ENCODE results near the gene GTF2E1. TPM values are rescaled to one million over a fixed set of nuclear protein-coding genes. Genes with fewer than 3 reads are reported as not detected.

GTF2E1 gene
- total RNA-seq, 1 experiment from 2014 or later = 21.5 TPM

- ChIA-PET RAD21 (ENCODE audit: low non-redundant PET in 1 of 2, low total read pairs in 2 of 2, uncharacterized antibody in 2 of 2, unreplicated experiment in 2 of 2) (no interaction called here), POLR2A (no interaction called here), CTCF (no interaction called here)
- BruUV-seq (replicated peaks) = no TSS peak
- H3K4me3 ChIP-seq (replicated peaks in 1 of 2; ENCODE audit: low read depth in 1 of 2, low read length in 2 of 2) = no peak overlapping the region
- no peak for TF ChIP-seq RAD21 (IDR thresholded peaks at IDR 0.05; ENCODE audit: low read depth)
- TF ChIP-seq FOSL1 (IDR thresholded peaks at IDR 0.05; ENCODE audit: low read depth) = no peak
- no peak for TF ChIP-seq ZFX (IDR thresholded peaks at IDR 0.05)
- TF ChIP-seq SP1 (IDR thresholded peaks at IDR 0.05; ENCODE audit: low read depth) = no peak
- no peak overlapping the region for H3K4me2 ChIP-seq (ENCODE audit: low read length)
- no peaks in the 10 kb centered on the region for H3K9me2 ChIP-seq (ENCODE audit: insufficient read depth)
- H4K20me1 ChIP-seq (ENCODE audit: insufficient read depth) = no peaks in the 10 kb centered on the region
- H3K79me2 ChIP-seq (ENCODE audit: insufficient read depth, low read length) = peaks cover 55% of the 10 kb centered on the region
- no peak for DNase-seq (ENCODE audit: low read depth, low spot score)
- no peaks in the 10 kb centered on the region for H3K27me3 ChIP-seq (ENCODE audit: insufficient read depth, low read length)
- no peak overlapping the region for H3K9ac ChIP-seq (ENCODE audit: low read length)
- no peak overlapping the region for H3K27ac ChIP-seq (ENCODE audit: low read depth, low read length)
- no peaks in the 10 kb centered on the region for H3K4me1 ChIP-seq (ENCODE audit: control insufficient read depth in 1 of 2, insufficient read depth in 2 of 2, low read length in 2 of 2)
- H3K36me3 ChIP-seq (ENCODE audit: control insufficient read depth in 1 of 2, insufficient read depth in 2 of 2, low read length in 2 of 2) = no peaks in the 10 kb centered on the region
- H2AFZ ChIP-seq (ENCODE audit: low read depth, low read length, poor library complexity, severe bottlenecking) = no peak overlapping the region
- no peak for ATAC-seq
- intact Hi-C loops (cut with micrococcal nuclease) = no loop called here
- H3K9me3 ChIP-seq (ENCODE audit: control insufficient read depth in 1 of 2, insufficient read depth in 1 of 2, low read depth in 1 of 2, low read length in 2 of 2) = no peaks in the 10 kb centered on the region
Measured at GRCh38 chr3:120769436-120769835, 26.9 kb downstream of the GTF2E1 start.

GRCh38 chr3:120770891-120771290, 28.3 kb downstream of the GTF2E1 start:
- H3K79me2 ChIP-seq (ENCODE audit: insufficient read depth, low read length) = peaks cover 40% of the 10 kb centered on the region
- H2AFZ ChIP-seq (ENCODE audit: low read depth, low read length, poor library complexity, severe bottlenecking) = no peak overlapping the region
- H3K4me3 ChIP-seq (replicated peaks in 1 of 2; ENCODE audit: low read depth in 1 of 2, low read length in 2 of 2) = no peak overlapping the region
- POLR2A ChIA-PET = no interaction called here
- no peaks in the 10 kb centered on the region for H3K36me3 ChIP-seq (ENCODE audit: control insufficient read depth in 1 of 2, insufficient read depth in 2 of 2, low read length in 2 of 2)
- BruUV-seq (replicated peaks) = no TSS peak
- H3K9me3 ChIP-seq (ENCODE audit: control insufficient read depth in 1 of 2, insufficient read depth in 1 of 2, low read depth in 1 of 2, low read length in 2 of 2) = no peaks in the 10 kb centered on the region
- H4K20me1 ChIP-seq (ENCODE audit: insufficient read depth) = no peaks in the 10 kb centered on the region
- RAD21 ChIA-PET (ENCODE audit: low non-redundant PET in 1 of 2, low total read pairs in 2 of 2, uncharacterized antibody in 2 of 2, unreplicated experiment in 2 of 2) = no interaction called here
- no peak overlapping the region for H3K9ac ChIP-seq (ENCODE audit: low read length)
- ATAC-seq (no peak), DNase-seq (ENCODE audit: low read depth, low spot score) (no peak)
- CTCF ChIA-PET = no interaction called here
- intact Hi-C loops (cut with micrococcal nuclease) = no loop called here
- H3K4me1 ChIP-seq (ENCODE audit: control insufficient read depth in 1 of 2, insufficient read depth in 2 of 2, low read length in 2 of 2) = no peaks in the 10 kb centered on the region
- no peak overlapping the region for H3K4me2 ChIP-seq (ENCODE audit: low read length)
- H3K27me3 ChIP-seq (ENCODE audit: insufficient read depth, low read length) = no peaks in the 10 kb centered on the region
- no peaks in the 10 kb centered on the region for H3K9me2 ChIP-seq (ENCODE audit: insufficient read depth)
- H3K27ac ChIP-seq (ENCODE audit: low read depth, low read length) = no peak overlapping the region
- no peak for TF ChIP-seq POLR2A (IDR thresholded peaks at IDR 0.05; ENCODE audit: borderline replicate concordance, extremely low read depth, insufficient read depth, insufficient read length)
- TF ChIP-seq ZBTB33 (IDR thresholded peaks at IDR 0.05; ENCODE audit: extremely low read depth, insufficient replicate concordance, low read length) = no peak
- TF ChIP-seq EZH2phosphoT487 (IDR thresholded peaks at IDR 0.05; ENCODE audit: borderline replicate concordance) = no peak
- no peak for TF ChIP-seq RAD21 (IDR thresholded peaks at IDR 0.05; ENCODE audit: low read depth)
- TF ChIP-seq CTCF (IDR thresholded peaks at IDR 0.05 in 2 of 3, conservative IDR thresholded peaks at IDR 0.05 in 1 of 3; ENCODE audit: borderline replicate concordance in 1 of 3, insufficient read depth in 1 of 3, low read depth in 2 of 3, low read length in 2 of 3) = no peak
- TF ChIP-seq CEBPB (IDR thresholded peaks at IDR 0.05; ENCODE audit: low read depth) = no peak
- TF ChIP-seq ATF3 (IDR thresholded peaks at IDR 0.05) = no peak
- TF ChIP-seq REST (IDR thresholded peaks at IDR 0.05; ENCODE audit: low read depth) = no peak
- TF ChIP-seq POLR2AphosphoS5 (IDR thresholded peaks at IDR 0.05; ENCODE audit: low read depth, low read length) = no peak
- no peak for TF ChIP-seq SP1 (IDR thresholded peaks at IDR 0.05; ENCODE audit: low read depth)
- no peak for TF ChIP-seq MAX (IDR thresholded peaks at IDR 0.05)
